ENCODE data around the gene RAB30. TPM values are rescaled to one million over a fixed set of nuclear protein-coding genes. Genes with fewer than 3 reads are reported as not detected.
A peak's percentile ranks its signal among the peaks of the same experiment; 100 is the strongest.

RAB30 gene
- total RNA-seq, 1 donor from 2014 or later, result 29.1 TPM

DNA sequence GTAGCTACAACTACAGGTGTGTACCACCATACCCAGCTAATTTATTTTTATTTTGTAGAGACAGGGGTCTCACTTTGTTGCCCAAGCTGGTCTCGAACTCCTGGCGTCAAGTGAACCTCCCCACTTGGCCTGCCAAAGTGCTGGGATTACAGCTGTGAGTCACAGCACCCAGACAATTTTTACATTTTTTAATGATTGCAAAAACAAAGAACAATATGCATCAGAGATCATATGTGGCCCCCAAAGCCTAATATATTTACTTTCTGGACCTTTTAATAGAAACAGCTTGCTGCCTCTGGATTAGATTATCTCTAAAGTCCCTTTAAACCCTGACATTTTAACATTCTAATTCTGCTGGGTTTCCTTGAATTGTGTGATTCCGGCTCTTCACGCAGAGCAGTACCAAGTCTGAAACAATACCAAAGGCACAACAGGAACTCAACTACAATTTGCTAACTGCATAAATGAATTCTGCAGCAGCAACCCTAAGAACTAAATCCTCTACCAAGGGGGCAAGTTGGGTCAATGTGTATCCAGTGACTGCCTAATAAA is 25.0 kb downstream of the RAB30 start:
- no peaks in the 10 kb centered on the region for H3K27me3 Mint-ChIP-seq (ENCODE audit: low read depth)
- no peak for DNase-seq (ENCODE audit: low spot score)
- no peak overlapping the region for H3K27ac Mint-ChIP-seq
- H3K4me3 Mint-ChIP-seq (ENCODE audit: low read depth), result no peak overlapping the region
- H3K4me1 Mint-ChIP-seq (ENCODE audit: low read depth), result peaks cover 30% of the 10 kb centered on the region
- peaks cover 13% of the 10 kb centered on the region for H3K36me3 Mint-ChIP-seq (ENCODE audit: low read depth)
- H3K9me3 Mint-ChIP-seq, result peaks cover 6% of the 10 kb centered on the region
- intact Hi-C loops (cut with micrococcal nuclease), result no loop called here

DNA sequence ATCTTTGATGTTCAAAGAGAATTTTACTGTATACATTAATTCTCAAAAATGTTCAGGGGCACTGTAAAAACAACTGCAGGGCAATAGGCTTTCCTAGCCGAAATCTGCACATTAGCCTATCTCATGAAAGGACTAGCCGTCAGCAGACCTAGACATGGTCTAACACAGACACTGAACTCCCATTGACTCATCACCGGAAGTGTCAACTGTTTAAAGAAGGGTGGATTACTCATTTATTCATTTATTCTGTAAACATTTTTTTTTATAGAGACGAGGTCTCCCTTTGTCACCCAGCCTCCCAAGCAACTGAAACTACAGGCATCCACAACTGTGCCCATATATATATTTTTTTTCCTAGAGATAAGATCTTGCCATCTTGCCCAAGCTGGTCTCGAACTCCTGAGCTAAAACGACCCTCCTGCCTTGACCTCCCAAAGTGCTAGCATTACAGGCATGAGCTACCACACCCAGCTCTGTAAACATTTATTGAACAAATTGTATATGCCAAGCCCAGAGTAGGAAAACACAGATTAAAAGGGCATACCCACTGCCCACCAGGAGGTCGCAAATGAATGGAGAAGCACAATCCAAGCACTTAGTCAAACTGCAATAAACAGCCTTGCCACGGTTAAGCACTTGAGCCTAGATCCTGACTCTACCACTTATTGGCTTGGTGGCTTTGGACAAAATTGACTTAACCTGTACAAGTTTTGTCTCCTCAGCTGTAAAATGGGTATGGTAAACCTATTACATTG is 26.6 kb downstream of the RAB30 start:
- no peaks in the 10 kb centered on the region for H3K9me3 Mint-ChIP-seq
- peaks cover 4% of the 10 kb centered on the region for H3K36me3 Mint-ChIP-seq (ENCODE audit: low read depth)
- H3K27me3 Mint-ChIP-seq (ENCODE audit: low read depth), result no peaks in the 10 kb centered on the region
- DNase-seq (ENCODE audit: low spot score), result no peak
- H3K27ac Mint-ChIP-seq, result no peak overlapping the region
- intact Hi-C loops (cut with micrococcal nuclease), result no loop called here
- no peak overlapping the region for H3K4me3 Mint-ChIP-seq (ENCODE audit: low read depth)
- peaks cover 21% of the 10 kb centered on the region for H3K4me1 Mint-ChIP-seq (ENCODE audit: low read depth)

DNA sequence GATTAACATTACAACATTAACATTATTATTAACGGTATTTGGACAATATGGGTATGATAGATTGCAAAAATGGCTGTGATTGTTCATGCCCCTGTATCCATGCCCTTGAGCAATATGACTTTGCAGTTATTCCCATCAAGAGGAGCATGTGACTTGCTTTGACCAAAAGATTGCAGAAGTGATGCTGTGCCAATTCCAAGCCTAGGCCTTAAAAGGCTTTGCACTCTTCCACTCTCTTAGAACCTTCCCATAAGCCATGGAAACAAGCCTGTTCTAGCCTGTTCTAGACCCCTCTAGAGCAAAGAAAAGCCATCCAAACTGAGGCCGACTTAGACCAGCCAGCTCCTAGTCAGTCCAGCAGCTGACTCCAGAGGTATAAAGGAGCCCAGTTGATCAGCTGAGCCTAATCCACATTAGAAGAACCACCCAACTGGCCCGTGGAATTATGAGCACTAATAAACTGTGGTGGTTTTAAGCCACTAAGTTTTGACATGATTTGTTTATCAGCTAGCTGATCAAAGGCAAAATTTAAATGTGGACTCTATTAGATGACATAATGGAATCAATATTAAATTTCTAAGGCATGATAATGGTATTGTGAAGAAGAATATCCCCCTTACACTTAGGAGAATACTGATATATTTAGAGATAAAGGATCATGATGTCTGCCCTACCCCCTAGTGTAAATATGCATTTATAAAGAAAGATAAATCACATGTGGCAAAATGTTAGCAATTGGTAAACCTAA is 28.6 kb downstream of the RAB30 start:
- Mint-ChIP-seq H3K4me3 (ENCODE audit: low read depth) (no peak overlapping the region), H3K9me3 (no peaks in the 10 kb centered on the region), H3K4me1 (ENCODE audit: low read depth) (peaks cover 23% of the 10 kb centered on the region), H3K27ac (no peak overlapping the region), H3K36me3 (ENCODE audit: low read depth) (peaks cover 10% of the 10 kb centered on the region), H3K27me3 (ENCODE audit: low read depth) (no peaks in the 10 kb centered on the region)
- intact Hi-C loops (cut with micrococcal nuclease), result no loop called here
- no peak for DNase-seq (ENCODE audit: low spot score)

DNA sequence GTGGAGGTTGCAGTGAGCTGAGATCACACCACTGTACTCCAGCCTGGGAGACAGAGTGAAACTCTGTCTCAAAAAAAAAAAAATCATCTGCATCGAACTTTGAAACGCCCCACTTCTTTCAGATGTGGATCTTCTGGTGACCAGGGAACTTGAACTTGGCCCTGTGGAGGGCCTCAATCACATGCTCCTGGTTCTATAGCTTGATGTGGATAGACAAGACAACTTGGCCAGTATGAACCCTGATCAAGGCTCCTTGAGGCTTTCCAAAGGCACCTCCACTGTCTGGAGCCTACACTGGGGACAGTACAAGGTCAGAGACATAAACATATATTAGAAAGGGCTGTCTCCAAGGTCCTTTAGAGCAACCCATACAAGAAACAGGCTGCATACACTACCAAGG is 30.6 kb downstream of the RAB30 start:
- intact Hi-C loops (cut with micrococcal nuclease), result no loop called here
- Mint-ChIP-seq H3K27ac (no peak overlapping the region), H3K9me3 (no peaks in the 10 kb centered on the region), H3K4me1 (ENCODE audit: low read depth) (peaks cover 27% of the 10 kb centered on the region), H3K27me3 (ENCODE audit: low read depth) (no peaks in the 10 kb centered on the region), H3K36me3 (ENCODE audit: low read depth) (peaks cover 21% of the 10 kb centered on the region), H3K4me3 (ENCODE audit: low read depth) (no peak overlapping the region)
- no peak for DNase-seq (ENCODE audit: low spot score)

DNA sequence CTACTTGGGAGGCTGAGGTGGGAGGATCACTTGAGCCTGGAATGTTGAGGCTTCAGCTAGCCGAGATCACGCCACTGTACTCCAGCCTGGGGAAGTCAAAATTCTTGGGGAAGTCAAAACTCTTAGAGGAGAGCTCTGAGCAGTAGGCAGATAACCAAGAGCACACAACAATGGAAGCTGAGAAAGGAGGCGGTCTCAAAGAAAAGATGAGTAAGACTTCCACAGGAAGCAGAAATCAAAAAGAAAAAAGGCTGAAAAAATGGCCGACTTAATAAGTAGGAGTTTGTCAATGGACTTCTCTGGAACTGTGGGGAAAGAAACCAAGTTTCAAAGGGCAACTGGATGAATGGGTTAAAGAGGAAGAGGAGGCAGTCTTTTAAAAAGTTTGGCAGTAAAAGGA is 32.1 kb downstream of the RAB30 start:
- H3K27ac Mint-ChIP-seq, result peak overlapping the region; percentile 8
- no peaks in the 10 kb centered on the region for H3K9me3 Mint-ChIP-seq
- H3K4me3 Mint-ChIP-seq (ENCODE audit: low read depth), result no peak overlapping the region
- peaks cover 21% of the 10 kb centered on the region for H3K36me3 Mint-ChIP-seq (ENCODE audit: low read depth)
- intact Hi-C loops (cut with micrococcal nuclease), result no loop called here
- no peak for DNase-seq (ENCODE audit: low spot score)
- H3K27me3 Mint-ChIP-seq (ENCODE audit: low read depth), result no peaks in the 10 kb centered on the region
- peaks cover 34% of the 10 kb centered on the region for H3K4me1 Mint-ChIP-seq (ENCODE audit: low read depth)

DNA sequence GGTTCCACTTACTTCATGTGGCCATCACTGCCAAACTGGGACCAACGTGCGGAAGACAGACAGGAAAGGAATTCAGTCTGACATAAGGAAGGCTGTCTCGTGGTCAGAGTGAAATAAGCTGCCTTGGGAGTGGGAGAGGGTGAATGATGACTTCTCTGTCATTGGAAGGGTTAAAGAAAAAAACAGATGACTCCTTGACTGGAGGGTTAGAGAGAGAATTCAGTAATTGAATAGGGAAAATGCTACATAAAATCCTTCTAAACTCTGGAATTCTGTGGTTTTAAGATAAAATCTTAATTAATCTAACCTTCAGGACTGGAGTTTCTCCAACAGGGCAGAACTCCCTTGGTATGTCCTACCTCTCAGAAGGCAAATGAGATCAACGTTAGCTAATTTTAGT is 33.8 kb downstream of the RAB30 start:
- intact Hi-C loops (cut with micrococcal nuclease), result no loop called here
- no peaks in the 10 kb centered on the region for H3K9me3 Mint-ChIP-seq
- no peak overlapping the region for H3K27ac Mint-ChIP-seq
- peaks cover 26% of the 10 kb centered on the region for H3K36me3 Mint-ChIP-seq (ENCODE audit: low read depth)
- DNase-seq (ENCODE audit: low spot score), result no peak
- H3K4me1 Mint-ChIP-seq (ENCODE audit: low read depth), result peaks cover 33% of the 10 kb centered on the region
- no peaks in the 10 kb centered on the region for H3K27me3 Mint-ChIP-seq (ENCODE audit: low read depth)
- no peak overlapping the region for H3K4me3 Mint-ChIP-seq (ENCODE audit: low read depth)

DNA sequence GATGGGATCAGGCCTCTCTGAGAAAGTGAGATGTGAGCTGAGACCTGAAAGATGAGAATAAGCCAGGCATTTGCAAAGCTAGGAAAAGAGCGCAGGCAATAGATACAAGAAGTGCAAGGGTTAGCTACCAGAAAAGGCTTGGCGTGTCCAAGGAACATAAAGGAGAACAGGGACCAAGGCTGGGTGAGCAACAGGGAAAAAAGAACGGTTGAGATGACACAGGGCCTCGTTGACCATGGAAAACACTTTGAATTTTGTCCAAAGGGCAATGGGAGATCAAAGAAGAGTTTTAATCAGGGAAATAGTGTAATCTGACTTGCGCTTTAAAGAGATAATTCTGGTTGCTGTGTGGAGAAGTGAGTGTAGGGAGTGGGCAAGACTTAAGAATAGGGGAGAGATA is 35.0 kb downstream of the RAB30 start:
- Mint-ChIP-seq H3K9me3 (no peaks in the 10 kb centered on the region), H3K4me1 (ENCODE audit: low read depth) (peaks cover 35% of the 10 kb centered on the region), H3K4me3 (ENCODE audit: low read depth) (no peak overlapping the region), H3K36me3 (ENCODE audit: low read depth) (peaks cover 32% of the 10 kb centered on the region), H3K27ac (no peak overlapping the region), H3K27me3 (ENCODE audit: low read depth) (no peaks in the 10 kb centered on the region)
- DNase-seq (ENCODE audit: low spot score), result no peak
- intact Hi-C loops (cut with micrococcal nuclease), result no loop called here

DNA sequence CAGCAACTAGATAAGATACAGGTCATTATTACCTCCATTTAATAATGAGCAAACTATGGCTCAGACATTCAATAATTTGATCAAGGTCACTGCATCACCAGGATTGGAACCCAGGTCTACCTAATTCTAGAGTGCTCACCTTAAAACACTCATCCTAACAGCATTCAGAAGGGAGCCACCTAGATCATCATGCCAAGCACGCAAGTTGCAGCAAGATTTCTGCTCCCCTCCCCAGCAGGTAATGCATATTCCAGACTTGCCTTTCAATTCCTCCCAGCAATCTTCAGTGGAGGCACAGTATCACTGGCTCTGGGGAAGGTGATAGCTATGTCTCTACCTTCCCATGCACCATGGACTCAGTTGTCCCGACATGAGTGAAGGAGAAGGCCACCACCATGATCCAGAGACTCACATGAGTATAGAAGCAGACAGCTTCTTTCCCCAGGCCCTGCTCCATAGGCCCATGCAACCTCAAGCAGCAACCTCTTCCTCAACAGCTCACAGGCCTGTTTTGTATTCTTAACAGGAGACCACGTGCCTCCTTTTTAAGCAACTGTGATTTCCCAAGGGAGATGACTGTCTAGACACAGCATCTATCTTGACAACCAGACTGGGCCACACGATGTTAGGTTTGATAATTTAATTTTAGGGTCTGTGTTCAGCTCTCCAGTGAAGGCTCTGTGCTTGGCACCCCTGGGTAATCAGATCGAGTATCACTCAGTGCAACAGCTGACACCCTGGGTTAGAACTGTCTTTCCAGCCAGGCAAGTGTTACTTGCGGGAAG is 36.4 kb downstream of the RAB30 start:
- H3K36me3 Mint-ChIP-seq (ENCODE audit: low read depth), result peaks cover 33% of the 10 kb centered on the region

DNA sequence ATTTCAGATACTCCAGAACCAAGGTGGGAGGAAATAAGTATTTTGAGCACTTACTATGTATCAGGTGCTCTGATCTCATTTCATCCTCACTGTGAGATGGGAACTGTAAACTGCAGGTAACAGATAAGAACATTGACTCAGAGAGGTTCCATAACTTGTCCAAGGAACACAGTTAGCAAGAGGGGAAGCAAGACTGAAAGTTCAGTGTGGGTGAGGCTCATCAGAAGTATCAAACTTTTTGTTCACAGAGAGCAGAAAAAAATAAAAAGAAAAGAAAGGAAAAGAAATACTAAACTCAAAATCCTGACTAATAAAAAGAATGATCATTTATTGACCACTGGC is 37.1 kb downstream of the RAB30 start:
- Mint-ChIP-seq H3K9me3 (no peaks in the 10 kb centered on the region), H3K27ac (peak overlapping the region; percentile 26), H3K4me1 (ENCODE audit: low read depth) (peaks cover 29% of the 10 kb centered on the region), H3K4me3 (ENCODE audit: low read depth) (no peak overlapping the region), H3K27me3 (ENCODE audit: low read depth) (no peaks in the 10 kb centered on the region), H3K36me3 (ENCODE audit: low read depth) (peaks cover 30% of the 10 kb centered on the region)
- no peak for DNase-seq (ENCODE audit: low spot score)
- intact Hi-C loops (cut with micrococcal nuclease), result no loop called here

More for the DNA sequence above, 36.4 kb downstream of the RAB30 start:
- Mint-ChIP-seq H3K4me3 (ENCODE audit: low read depth) (no peak overlapping the region), H3K4me1 (ENCODE audit: low read depth) (peaks cover 32% of the 10 kb centered on the region), H3K27ac (no peak overlapping the region), H3K27me3 (ENCODE audit: low read depth) (no peaks in the 10 kb centered on the region), H3K9me3 (no peaks in the 10 kb centered on the region)
- DNase-seq (ENCODE audit: low spot score), result no peak
- intact Hi-C loops (cut with micrococcal nuclease), result no loop called here

DNA sequence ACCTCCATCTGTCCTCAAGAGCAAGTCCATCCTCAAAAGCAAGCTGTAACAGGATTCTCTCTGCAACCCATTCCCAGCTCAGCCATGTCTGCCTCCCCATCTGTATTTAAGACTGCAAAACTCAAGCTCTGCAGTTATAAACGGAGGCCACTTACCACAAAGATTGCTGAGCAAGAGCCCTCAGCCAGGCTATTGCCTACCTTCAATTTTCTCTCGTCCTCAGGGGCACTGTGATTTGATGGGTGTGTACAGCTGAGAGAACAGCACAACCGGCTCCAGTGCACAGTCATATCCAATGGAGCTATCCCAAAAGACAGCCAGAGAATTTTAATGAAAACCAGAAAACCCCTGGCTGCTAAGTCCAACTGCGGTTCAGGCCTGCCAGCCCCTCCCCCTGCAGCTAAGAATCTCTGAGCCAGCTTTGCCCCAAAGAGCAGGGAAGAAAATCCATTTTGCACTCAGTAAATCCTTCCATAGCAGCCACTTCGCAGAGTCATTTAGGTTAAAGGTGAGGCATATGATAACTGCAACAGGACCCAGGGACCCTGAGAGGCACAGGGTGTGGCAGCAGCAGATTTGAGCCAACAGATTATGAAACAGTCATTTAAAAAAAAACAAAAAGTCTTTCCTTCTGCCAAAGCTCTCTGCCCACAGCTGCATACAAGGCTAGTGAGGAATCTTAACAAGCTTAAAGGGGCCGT is 37.6 kb downstream of the RAB30 start:
- Mint-ChIP-seq H3K9me3 (no peaks in the 10 kb centered on the region), H3K27me3 (ENCODE audit: low read depth) (no peaks in the 10 kb centered on the region), H3K36me3 (ENCODE audit: low read depth) (peaks cover 29% of the 10 kb centered on the region), H3K27ac (no peak overlapping the region), H3K4me3 (ENCODE audit: low read depth) (no peak overlapping the region), H3K4me1 (ENCODE audit: low read depth) (peaks cover 25% of the 10 kb centered on the region)
- intact Hi-C loops (cut with micrococcal nuclease), result no loop called here
- DNase-seq (ENCODE audit: low spot score), result no peak

DNA sequence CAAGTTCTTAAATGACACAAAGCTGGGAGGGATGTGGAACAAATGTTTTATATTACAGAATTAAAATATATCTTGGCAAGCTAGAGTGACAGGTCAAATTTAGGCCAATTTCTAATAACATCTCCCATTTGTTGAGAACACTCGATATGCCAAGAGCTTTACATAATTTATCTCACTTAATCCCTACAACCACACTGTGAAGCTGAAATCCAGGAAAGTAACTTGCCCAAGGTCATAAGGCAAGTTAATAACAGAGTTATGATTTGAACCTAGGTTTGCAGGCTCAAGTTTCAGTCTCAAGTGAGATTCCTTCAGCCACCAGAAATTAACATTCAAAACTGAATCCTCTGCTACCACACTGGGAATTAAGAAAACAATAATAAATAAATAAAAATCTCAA is 38.3 kb downstream of the RAB30 start:
- H3K9me3 Mint-ChIP-seq, result no peaks in the 10 kb centered on the region
- DNase-seq (ENCODE audit: low spot score), result no peak

DNA sequence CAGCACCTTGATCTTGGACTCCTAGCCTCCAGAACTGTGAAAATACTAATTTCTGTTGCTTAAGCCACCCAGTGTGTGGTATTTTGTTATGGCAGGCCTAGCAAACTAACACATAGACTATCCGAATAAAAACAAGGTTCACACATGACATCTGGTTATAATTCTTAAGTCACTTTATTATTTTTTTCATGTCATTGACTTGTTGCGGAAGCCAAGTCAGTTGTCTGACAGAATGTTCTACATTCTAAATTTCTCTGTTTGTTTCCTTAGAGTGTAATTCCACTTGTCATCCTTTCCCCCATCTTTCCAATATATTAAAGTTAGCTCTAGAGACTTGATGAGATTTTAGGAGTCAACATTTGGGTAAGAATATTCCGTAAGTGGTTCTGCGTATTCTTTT is 40.6 kb downstream of the RAB30 start:
- no peaks in the 10 kb centered on the region for H3K27me3 Mint-ChIP-seq (ENCODE audit: low read depth)
- no peak for DNase-seq (ENCODE audit: low spot score)
- H3K4me1 Mint-ChIP-seq (ENCODE audit: low read depth), result peaks cover 24% of the 10 kb centered on the region
- intact Hi-C loops (cut with micrococcal nuclease), result no loop called here
- no peak overlapping the region for H3K27ac Mint-ChIP-seq
- H3K4me3 Mint-ChIP-seq (ENCODE audit: low read depth), result no peak overlapping the region
- peaks cover 22% of the 10 kb centered on the region for H3K36me3 Mint-ChIP-seq (ENCODE audit: low read depth)
- no peaks in the 10 kb centered on the region for H3K9me3 Mint-ChIP-seq

More for the DNA sequence above, 38.3 kb downstream of the RAB30 start:
- no peak overlapping the region for H3K27ac Mint-ChIP-seq
- peaks cover 29% of the 10 kb centered on the region for H3K36me3 Mint-ChIP-seq (ENCODE audit: low read depth)
- no peaks in the 10 kb centered on the region for H3K27me3 Mint-ChIP-seq (ENCODE audit: low read depth)
- peaks cover 25% of the 10 kb centered on the region for H3K4me1 Mint-ChIP-seq (ENCODE audit: low read depth)
- intact Hi-C loops (cut with micrococcal nuclease), result no loop called here
- no peak overlapping the region for H3K4me3 Mint-ChIP-seq (ENCODE audit: low read depth)

Data from activated T-helper 2 cell treated with anti-CD3 and anti-CD28 coated beads, Interferon-gamma antibody, Interleukin-2, Interleukin-4, amounts not matched to agents 10 μg/mL and 5 μg/mL and 100 μg/mL, durations not matched to agents 14 hours and 24 hours and 36 hours (primary cell).